Measurements from ENCODE around the gene DEFB131A.
A peak's percentile ranks its signal among the peaks of the same experiment; 100 is the strongest.
"Not testable (repeated sequence)": the region's sequence is repeated elsewhere in the genome, so short reads cannot be mapped to it uniquely, and the experiment has no call there.

The DEFB131A gene

GRCh38 chr4:9495443-9495842 is 51.2 kb downstream of the DEFB131A start:
- DNase-seq, result peak; percentile 32

GRCh38 chr4:9497575-9498467 is 53.6 kb downstream of the DEFB131A start:
- DNase-seq, result not testable (repeated sequence)

- DNase-seq, result not testable (repeated sequence)
Observed at GRCh38 chr4:9498468-9499040, 54.3 kb downstream of the DEFB131A start.

DNA sequence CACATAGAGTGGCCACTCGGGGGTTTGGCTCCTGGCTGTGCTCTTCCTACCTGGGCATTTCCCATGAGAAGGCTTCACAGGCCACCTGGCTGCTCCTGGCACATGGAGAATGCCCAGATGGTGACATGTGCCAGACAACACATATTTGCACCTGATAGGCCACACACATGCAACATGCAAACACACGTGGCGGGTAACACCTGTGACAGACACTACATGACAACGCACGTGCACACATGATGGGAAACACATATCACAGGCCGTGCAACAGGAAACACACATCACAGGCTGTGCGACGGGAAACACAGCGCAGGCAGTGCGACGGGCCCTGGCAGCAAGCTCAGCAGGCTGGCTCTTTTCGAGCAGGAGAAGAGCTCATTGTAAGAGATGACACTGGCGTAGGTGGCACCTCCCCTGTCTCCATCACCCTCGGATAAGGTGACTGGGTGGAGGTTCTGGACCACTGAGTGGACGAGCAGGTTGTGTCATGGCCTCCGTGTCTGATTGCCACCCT is 55.8 kb downstream of the DEFB131A start:
- DNase-seq, result not testable (repeated sequence)

All from activated T-cell treated with anti-CD3 and anti-CD28 coated beads for 4 hours (primary cell).